SU-DHL-6 (cell line): ENCODE measurements around the gene DQX1.

Source experiments
- H2AFZ ChIP-seq: fragments of 200-600 bp; sonication (generic); 2 replicates; pipeline ENCODE4 v1.6.1; 2014; ENCODE audit warnings: low read depth, mild to moderate bottlenecking, moderate library complexity, mixed read lengths, antibody characterized with exemption, low read length; ENCODE audit not compliant: severe bottlenecking
- H3F3A ChIP-seq: fragments of 200-600 bp; shearing (Covaris generic); 2 replicates; pipeline ENCODE4 v1.6.0; 2016; ENCODE audit warnings: antibody characterized with exemption, mild to moderate bottlenecking; ENCODE audit not compliant: insufficient read depth
- H3K27ac ChIP-seq: fragments of 200-600 bp; sonication (generic); 2 replicates; pipeline ENCODE4 v1.5.1; 2016; ENCODE audit warnings: low read depth, mild to moderate bottlenecking, low read length, moderate library complexity, mixed read lengths
- H3K27me3 ChIP-seq: fragments of 200-600 bp; sonication (generic), shearing (Covaris generic); 2 replicates; pipeline ENCODE4 v1.6.0; 2014; ENCODE audit warnings: mild to moderate bottlenecking, low read length
- H3K36me3 ChIP-seq: fragments of 200-600 bp; sonication (generic); 2 replicates; pipeline ENCODE4 v1.6.1; 2014; ENCODE audit warnings: mild to moderate bottlenecking, low read length, mixed read lengths
- H3K4me2 ChIP-seq: fragments of 300-600, 200-600 bp; shearing (Covaris generic), sonication (generic); 2 replicates; pipeline ENCODE4 v1.6.0; 2014; ENCODE audit warnings: low read length, low read depth, mild to moderate bottlenecking; ENCODE audit not compliant: poor library complexity, severe bottlenecking
- H3K4me3 ChIP-seq: fragments of 200-600 bp; sonication (generic); 2 replicates; pipeline ENCODE4 v1.5.1; 2014; ENCODE audit warnings: antibody characterized with exemption, low read length, mild to moderate bottlenecking, mixed read lengths; ENCODE audit not compliant: insufficient read depth, poor library complexity, severe bottlenecking
- H3K79me2 ChIP-seq: fragments of 200-600 bp; sonication (generic); 2 replicates; pipeline ENCODE4 v1.6.1; 2014; ENCODE audit warnings: mild to moderate bottlenecking, low read length, moderate library complexity; ENCODE audit not compliant: insufficient read depth
- H3K9ac ChIP-seq: fragments of 200-600 bp; sonication (generic); 2 replicates; pipeline ENCODE4 v1.7.0; 2014; ENCODE audit warnings: mild to moderate bottlenecking, low read length
- H3K9me2 ChIP-seq: fragments of 200-600 bp; sonication (generic); replicated peaks from 2 replicates; pipeline ENCODE4 v1.6.1; 2014; ENCODE audit warnings: low read length; ENCODE audit not compliant: insufficient read depth
- H3K9me3 ChIP-seq: fragments of 200-600 bp; sonication (generic); 2 replicates; pipeline ENCODE4 v1.6.1; 2014; ENCODE audit warnings: low read length, mixed read lengths; ENCODE audit not compliant: insufficient read depth
- H4K20me1 ChIP-seq: fragments of 200-600 bp; sonication (generic); 2 replicates; pipeline ENCODE4 v1.6.1; 2014; ENCODE audit warnings: low read depth, mild to moderate bottlenecking, antibody characterized with exemption, low read length, moderate library complexity, mixed read lengths
- CTCF ChIP-seq: fragments of 200-600 bp; sonication (generic); IDR thresholded peaks from one replicate; pipeline ENCODE4 v1.5.1; 2017; ENCODE audit warnings: antibody characterized with exemption, mild to moderate bottlenecking, low read length, moderate library complexity; ENCODE audit not compliant: insufficient read depth, poor library complexity, severe bottlenecking
- EZH2phosphoT487 ChIP-seq: fragments of 200-600 bp; sonication (generic), shearing (Covaris generic); conservative IDR thresholded peaks from 2 replicates; pipeline ENCODE4 v1.6.1; 2018; ENCODE audit warnings: mild to moderate bottlenecking, antibody characterized with exemption, low read length, moderate library complexity, mixed read lengths

Gene DQX1

DNA sequence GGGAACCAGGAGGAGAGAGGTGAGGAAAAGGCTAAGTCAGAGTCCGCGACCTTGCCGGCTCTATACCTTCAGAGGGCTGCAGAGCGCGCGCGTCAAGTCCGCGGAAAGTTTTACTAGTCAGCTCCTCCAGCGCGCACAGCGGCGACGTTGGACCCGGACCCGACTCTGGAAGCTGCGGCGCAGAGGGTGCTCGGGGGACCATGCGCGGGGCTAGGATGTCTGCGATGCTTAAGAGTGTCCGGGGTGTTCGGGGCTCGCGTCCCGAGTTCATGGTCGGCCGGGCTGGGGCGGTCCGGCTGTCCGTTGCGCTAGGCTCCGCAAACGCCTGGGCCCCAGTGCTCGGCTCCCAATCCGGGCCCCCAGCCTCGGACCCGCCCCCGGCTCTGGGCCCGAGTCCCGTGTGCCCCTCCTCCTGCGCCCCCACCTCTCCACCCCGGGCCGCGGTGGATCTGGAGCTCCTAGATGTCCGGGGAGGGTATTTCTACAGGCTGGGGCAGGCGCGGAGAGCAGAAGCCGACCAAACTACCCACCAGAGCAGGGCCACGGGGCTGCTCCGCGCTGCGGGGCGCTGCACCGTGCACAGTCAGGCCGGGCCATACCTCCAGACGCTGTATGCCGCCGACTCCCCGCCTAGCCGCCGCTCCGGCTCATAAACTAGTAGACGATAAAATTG lies 26.6 kb downstream of the DQX1 start, which contains the start of gene LBX2:
Gene LBX2 (minus strand): TSS at position 337 of the 673 bp plus-strand sequence. CDS start 66 bp downstream, at position 271.
- H3K9me3 ChIP-seq = no peaks in the 10 kb centered on the region
- H4K20me1 ChIP-seq = no peaks in the 10 kb centered on the region
- no peaks in the 10 kb centered on the region for H3K9me2 ChIP-seq
- H3K36me3 ChIP-seq = no peaks in the 10 kb centered on the region
- H3K27ac ChIP-seq = no peak within 1 kb of the TSS
- no peak within 1 kb of the TSS for H3K4me2 ChIP-seq
- H3K4me3 ChIP-seq = no peak within 1 kb of the TSS
- H3K9ac ChIP-seq = no peak within 1 kb of the TSS
- H3K79me2 ChIP-seq = no peaks in the 10 kb centered on the region
- no peaks in the 10 kb centered on the region for H3F3A ChIP-seq
- TF ChIP-seq EZH2phosphoT487 (no peak), CTCF (no peak)
- H2AFZ ChIP-seq = no peak within 1 kb of the TSS
- H3K27me3 ChIP-seq = no peaks in the 10 kb centered on the region

GRCh38 chr2:74498500-74499266 lies 27.3 kb downstream of the DQX1 start:
- no peak overlapping the region for H3K9ac ChIP-seq
- TF ChIP-seq CTCF (no peak), EZH2phosphoT487 (no peak)
- no peak overlapping the region for H3K27ac ChIP-seq
- no peak overlapping the region for H3K4me3 ChIP-seq
- no peaks in the 10 kb centered on the region for H3F3A ChIP-seq
- H3K36me3 ChIP-seq = no peaks in the 10 kb centered on the region
- no peaks in the 10 kb centered on the region for H3K27me3 ChIP-seq
- H3K79me2 ChIP-seq = no peaks in the 10 kb centered on the region
- H3K9me3 ChIP-seq = no peaks in the 10 kb centered on the region
- H2AFZ ChIP-seq = no peak overlapping the region
- H4K20me1 ChIP-seq = no peaks in the 10 kb centered on the region
- no peaks in the 10 kb centered on the region for H3K9me2 ChIP-seq
- no peak overlapping the region for H3K4me2 ChIP-seq

GRCh38 chr2:74497777-74498499 lies 28.1 kb downstream of the DQX1 start:
- Histone ChIP-seq H3K27me3 (no peaks in the 10 kb centered on the region), H3K9me3 (no peaks in the 10 kb centered on the region), H4K20me1 (no peaks in the 10 kb centered on the region), H2AFZ (no peak overlapping the region), H3K9ac (no peak overlapping the region), H3K36me3 (no peaks in the 10 kb centered on the region), H3K79me2 (no peaks in the 10 kb centered on the region), H3K27ac (no peak overlapping the region), H3K9me2 (no peaks in the 10 kb centered on the region), H3F3A (no peaks in the 10 kb centered on the region), H3K4me2 (no peak overlapping the region), H3K4me3 (no peak overlapping the region)
- no peak for TF ChIP-seq CTCF
- TF ChIP-seq EZH2phosphoT487 = no peak
